Tibial nerve (tissue), 4 donors: Measurements from ENCODE around the gene LCE5A.

Source experiments
- CTCF ChIP-seq, 5 experiments: fragments of 200-600 bp in 3 of 5; fragments of 450-650 bp in 2 of 5; sonication (generic) in 3 of 5; IDR thresholded peaks; one replicate each; pipeline ENCODE4 v1.5.1; 2016 to 2019; ENCODE audit warnings: antibody characterized with exemption in 5 of 5, mild to moderate bottlenecking in 3 of 5, moderate library complexity in 2 of 5
- EP300 ChIP-seq, 2 donors: sonication (generic); formaldehyde crosslinking; IDR thresholded peaks; one replicate each; pipeline ENCODE4 v1.6.1; 2017; ENCODE audit warnings: antibody characterized with exemption in 2 of 2, mild to moderate bottlenecking in 1 of 2

- TF ChIP-seq CTCF (IDR thresholded peaks at IDR 0.05) (no peak), EP300 (IDR thresholded peaks at IDR 0.05) (no peak)
Measured at GRCh38 chr1:152473887-152474537, 36.6 kb upstream of the LCE5A start.
